Measurements from ENCODE around the gene MRPL12. TPM values are rescaled to one million over a fixed set of nuclear protein-coding genes. Genes with fewer than 3 reads are reported as not detected.

The MRPL12 gene
- total and polyA plus RNA-seq, 2 of the 13 experiments (the other 11 are each of a cell fraction or from before 2014, with no cell fraction given) = 39.1 to 94.1 TPM

DNA sequence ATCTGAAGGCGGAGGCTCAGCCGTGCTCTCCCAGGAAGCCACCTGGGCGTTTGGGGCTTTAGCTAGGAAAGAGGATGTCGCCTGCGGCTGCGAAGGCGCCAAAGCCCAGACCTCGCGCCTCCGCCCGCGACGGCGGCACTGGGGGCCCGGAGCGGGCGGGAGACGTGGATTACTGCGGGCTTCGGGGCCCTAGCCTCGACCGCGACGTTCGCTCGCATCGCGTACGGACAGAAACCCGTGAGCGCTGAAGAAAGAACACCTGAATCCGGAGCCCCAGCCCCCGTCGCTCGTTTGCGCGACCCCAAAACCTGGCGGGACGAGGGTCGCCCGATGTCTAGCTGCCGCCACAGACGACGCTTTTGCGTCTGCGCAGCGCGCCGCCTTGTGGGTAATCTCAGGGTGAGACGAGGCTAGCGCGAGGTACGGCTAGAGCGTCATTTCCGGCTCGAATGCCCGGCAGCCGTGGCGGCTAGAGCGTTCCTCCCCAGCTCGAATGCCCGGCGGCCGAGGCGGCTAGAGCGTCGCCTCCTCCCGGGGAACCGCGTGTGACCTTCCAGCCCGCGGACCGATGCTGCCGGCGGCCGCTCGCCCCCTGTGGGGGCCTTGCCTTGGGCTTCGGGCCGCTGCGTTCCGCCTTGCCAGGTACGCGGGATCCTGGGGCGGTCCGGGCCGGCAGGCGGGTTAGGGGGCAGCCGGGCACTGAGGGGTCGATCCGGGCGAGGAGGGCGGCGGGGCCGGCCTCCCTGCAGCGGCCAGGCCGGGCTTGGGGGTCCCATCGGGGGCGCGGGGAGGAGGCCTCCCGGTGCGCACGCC is at the start of gene MRPL12 (continued):
- TF ChIP-seq, protein P1, sequence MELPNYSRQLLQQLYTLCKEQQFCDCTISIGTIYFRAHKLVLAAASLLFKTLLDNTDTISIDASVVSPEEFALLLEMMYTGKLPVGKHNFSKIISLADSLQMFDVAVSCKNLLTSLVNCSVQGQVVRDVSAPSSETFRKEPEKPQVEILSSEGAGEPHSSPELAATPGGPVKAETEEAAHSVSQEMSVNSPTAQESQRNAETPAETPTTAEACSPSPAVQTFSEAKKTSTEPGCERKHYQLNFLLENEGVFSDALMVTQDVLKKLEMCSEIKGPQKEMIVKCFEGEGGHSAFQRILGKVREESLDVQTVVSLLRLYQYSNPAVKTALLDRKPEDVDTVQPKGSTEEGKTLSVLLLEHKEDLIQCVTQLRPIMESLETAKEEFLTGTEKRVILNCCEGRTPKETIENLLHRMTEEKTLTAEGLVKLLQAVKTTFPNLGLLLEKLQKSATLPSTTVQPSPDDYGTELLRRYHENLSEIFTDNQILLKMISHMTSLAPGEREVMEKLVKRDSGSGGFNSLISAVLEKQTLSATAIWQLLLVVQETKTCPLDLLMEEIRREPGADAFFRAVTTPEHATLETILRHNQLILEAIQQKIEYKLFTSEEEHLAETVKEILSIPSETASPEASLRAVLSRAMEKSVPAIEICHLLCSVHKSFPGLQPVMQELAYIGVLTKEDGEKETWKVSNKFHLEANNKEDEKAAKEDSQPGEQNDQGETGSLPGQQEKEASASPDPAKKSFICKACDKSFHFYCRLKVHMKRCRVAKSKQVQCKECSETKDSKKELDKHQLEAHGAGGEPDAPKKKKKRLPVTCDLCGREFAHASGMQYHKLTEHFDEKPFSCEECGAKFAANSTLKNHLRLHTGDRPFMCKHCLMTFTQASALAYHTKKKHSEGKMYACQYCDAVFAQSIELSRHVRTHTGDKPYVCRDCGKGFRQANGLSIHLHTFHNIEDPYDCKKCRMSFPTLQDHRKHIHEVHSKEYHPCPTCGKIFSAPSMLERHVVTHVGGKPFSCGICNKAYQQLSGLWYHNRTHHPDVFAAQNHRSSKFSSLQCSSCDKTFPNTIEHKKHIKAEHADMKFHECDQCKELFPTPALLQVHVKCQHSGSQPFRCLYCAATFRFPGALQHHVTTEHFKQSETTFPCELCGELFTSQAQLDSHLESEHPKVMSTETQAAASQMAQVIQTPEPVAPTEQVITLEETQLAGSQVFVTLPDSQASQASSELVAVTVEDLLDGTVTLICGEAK (IDR thresholded peaks at IDR 0.05) = no peak
- TF ChIP-seq, protein P1 (CRISPR knock-in tag; IDR thresholded peaks at IDR 0.05) = peak; percentile 72; the same call in 1 of the 2 replicates
- TF ChIP-seq GATA4 (IDR thresholded peaks at IDR 0.05; ENCODE audit: borderline replicate concordance, low read depth) (peak; percentile 62; the same call in 1 of the 2 replicates), ZNF607 (CRISPR knock-in tag; IDR thresholded peaks at IDR 0.05; ENCODE audit: borderline replicate concordance) (peak; percentile 94), ZNF572 (CRISPR knock-in tag; IDR thresholded peaks at IDR 0.05) (no peak; the same call in 1 of the 2 replicates), ZNF879 (CRISPR knock-in tag; IDR thresholded peaks at IDR 0.05) (no peak), HNRNPH1 (optimal IDR thresholded peaks at IDR 0.05; ENCODE audit: low read depth, low read length) (no peak), ZNF768 (CRISPR knock-in tag; IDR thresholded peaks at IDR 0.05) (peak; percentile 83), ZNF766 (CRISPR knock-in tag; IDR thresholded peaks at IDR 0.05; ENCODE audit: borderline replicate concordance) (peak; percentile 52; the same call in 1 of the 2 replicates), AGO2 (optimal IDR thresholded peaks at IDR 0.05; ENCODE audit: low read depth, low read length) (peak; percentile 90), RFX1 (IDR thresholded peaks at IDR 0.05) (no peak), HNF4A (CRISPR knock-in tag; IDR thresholded peaks at IDR 0.05) (peak; percentile 57)
- TF ChIP-seq, protein P2, sequence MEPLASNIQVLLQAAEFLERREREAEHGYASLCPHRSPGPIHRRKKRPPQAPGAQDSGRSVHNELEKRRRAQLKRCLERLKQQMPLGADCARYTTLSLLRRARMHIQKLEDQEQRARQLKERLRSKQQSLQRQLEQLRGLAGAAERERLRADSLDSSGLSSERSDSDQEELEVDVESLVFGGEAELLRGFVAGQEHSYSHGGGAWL (CRISPR knock-in tag; IDR thresholded peaks at IDR 0.05) = peak; percentile 97
- TF ChIP-seq, protein P3, sequence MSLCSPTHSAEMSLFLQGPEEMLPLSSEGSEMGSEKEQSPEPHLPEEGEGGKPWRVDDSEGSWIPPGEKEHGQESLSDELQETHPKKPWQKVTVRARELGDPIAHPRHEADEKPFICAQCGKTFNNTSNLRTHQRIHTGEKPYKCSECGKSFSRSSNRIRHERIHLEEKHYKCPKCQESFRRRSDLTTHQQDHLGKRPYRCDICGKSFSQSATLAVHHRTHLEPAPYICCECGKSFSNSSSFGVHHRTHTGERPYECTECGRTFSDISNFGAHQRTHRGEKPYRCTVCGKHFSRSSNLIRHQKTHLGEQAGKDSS (CRISPR knock-in tag; IDR thresholded peaks at IDR 0.05; ENCODE audit: borderline replicate concordance, low read depth) = peak; percentile 80; the same call in 1 of the 2 replicates
- TF ChIP-seq, protein P4, sequence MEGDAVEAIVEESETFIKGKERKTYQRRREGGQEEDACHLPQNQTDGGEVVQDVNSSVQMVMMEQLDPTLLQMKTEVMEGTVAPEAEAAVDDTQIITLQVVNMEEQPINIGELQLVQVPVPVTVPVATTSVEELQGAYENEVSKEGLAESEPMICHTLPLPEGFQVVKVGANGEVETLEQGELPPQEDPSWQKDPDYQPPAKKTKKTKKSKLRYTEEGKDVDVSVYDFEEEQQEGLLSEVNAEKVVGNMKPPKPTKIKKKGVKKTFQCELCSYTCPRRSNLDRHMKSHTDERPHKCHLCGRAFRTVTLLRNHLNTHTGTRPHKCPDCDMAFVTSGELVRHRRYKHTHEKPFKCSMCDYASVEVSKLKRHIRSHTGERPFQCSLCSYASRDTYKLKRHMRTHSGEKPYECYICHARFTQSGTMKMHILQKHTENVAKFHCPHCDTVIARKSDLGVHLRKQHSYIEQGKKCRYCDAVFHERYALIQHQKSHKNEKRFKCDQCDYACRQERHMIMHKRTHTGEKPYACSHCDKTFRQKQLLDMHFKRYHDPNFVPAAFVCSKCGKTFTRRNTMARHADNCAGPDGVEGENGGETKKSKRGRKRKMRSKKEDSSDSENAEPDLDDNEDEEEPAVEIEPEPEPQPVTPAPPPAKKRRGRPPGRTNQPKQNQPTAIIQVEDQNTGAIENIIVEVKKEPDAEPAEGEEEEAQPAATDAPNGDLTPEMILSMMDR (CRISPR knock-in tag; IDR thresholded peaks at IDR 0.05) = peak; percentile 69
- TF ChIP-seq, protein P5, sequence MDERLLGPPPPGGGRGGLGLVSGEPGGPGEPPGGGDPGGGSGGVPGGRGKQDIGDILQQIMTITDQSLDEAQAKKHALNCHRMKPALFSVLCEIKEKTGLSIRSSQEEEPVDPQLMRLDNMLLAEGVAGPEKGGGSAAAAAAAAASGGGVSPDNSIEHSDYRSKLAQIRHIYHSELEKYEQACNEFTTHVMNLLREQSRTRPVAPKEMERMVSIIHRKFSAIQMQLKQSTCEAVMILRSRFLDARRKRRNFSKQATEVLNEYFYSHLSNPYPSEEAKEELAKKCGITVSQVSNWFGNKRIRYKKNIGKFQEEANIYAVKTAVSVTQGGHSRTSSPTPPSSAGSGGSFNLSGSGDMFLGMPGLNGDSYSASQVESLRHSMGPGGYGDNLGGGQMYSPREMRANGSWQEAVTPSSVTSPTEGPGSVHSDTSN (CRISPR knock-in tag; IDR thresholded peaks at IDR 0.05) = no peak

All from HepG2 (cell line).